GM20000 (cell line): ENCODE measurements around the gene NETO2.
"Not testable (repeated sequence)": the region's sequence is repeated elsewhere in the genome, so short reads cannot be mapped to it uniquely, and the experiment has no call there.

Experiments used
- DNase-seq: peaks from one replicate; pipeline ENCODE4 v3.0.0; 2012; ENCODE audit warnings: low spot score
- CTCF ChIP-seq: IDR thresholded peaks from 2 replicates; pipeline ENCODE4 v1.5.1; 2012; ENCODE audit warnings: mild to moderate bottlenecking, control low read depth; ENCODE audit errors: extremely low read depth, missing control alignments

The NETO2 gene

GRCh38 chr16:47141773-47142485 is 1.8 kb downstream of the NETO2 start:
- peak; percentile 85 for DNase-seq
- peak; percentile 77 for TF ChIP-seq CTCF

DNA sequence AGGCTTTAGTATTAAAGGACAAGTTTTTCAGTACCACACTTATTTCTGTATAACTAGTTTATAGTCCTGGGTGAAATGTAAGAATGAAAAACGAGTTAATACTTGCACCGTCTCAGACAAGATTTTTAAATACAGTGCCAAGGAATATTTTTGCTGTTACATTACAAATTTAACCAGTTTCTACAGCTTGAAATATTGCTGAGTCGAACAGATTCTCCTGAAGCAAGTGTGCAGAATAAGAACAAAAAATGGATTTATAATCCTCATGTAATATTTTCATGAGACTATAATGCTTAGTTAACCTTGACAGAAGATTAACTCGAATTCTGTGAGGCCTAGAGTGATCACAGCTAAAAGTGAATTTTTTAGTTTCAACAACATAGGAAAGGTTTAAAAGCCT is 3.1 kb downstream of the NETO2 start:
- TF ChIP-seq CTCF = no peak
- DNase-seq = no peak

GRCh38 chr16:47139561-47140185 is 4.1 kb downstream of the NETO2 start:
- no peak for DNase-seq

DNA sequence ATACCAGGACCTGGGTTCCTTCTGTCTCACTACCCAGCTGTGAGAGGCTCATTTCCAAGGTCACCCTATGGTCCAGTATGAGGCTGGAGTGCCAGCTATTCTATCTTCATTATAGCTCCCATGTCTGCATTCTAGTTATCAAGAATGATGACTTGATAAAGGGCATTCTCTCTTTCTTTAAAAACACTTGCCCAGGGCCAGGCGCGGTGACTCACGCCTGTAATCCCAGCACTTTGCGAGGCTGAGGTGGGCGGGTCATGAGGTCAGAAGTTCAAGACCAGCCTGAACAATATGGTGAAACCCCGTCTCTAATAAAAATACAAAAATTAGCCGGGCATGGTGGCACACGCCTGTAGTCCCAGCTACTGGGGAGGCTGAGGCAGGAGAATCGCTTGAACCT is 5.8 kb downstream of the NETO2 start:
- DNase-seq = not testable (repeated sequence)

More at GRCh38 chr16:47139561-47140185, 4.1 kb downstream of the NETO2 start:
- no peak for TF ChIP-seq CTCF

GRCh38 chr16:47136099-47136842 is 7.5 kb downstream of the NETO2 start:
- peak; percentile 31 for DNase-seq
- no peak for TF ChIP-seq CTCF

DNA sequence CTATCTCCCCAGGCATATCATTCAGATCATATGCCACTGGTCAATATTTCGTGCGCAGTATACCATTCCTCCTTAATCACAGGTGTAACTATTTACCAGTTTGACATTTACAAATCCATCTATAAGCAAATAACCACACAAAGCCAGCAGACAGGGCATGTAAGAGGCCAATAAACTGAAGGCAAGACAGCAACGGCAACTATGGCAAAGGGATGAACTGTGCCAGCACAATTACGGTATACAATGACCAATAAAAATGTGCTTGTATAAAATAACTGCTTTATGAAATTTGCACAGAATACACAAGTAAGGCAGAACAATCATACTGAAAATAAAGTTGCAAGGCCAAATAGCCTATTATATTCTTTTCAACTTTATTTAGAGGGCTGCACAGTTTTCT is 9.2 kb downstream of the NETO2 start:
- DNase-seq = no peak
- no peak for TF ChIP-seq CTCF

DNA sequence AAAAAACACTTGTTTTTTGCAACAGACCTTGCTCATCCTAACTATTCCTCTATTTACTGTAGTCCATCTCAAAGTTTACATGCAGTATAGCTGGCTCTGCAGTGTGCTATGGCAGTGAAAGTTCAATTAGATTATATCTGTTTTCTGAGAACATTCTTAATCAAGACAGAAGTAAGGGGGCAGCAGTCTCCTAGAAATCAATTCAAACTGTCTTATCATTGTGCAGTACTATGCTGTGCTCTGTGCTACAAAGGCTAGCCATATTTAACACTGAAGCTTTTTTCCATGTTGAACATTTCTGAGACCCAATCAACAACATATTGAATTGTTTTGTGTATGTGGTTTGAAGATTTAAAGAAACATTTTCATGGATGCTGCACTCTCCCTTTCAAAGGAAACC is 11.4 kb downstream of the NETO2 start:
- no peak for TF ChIP-seq CTCF
- DNase-seq = no peak
